C4-2B (cell line): Measurements from ENCODE around the gene C1QL4.

Experiments
- CTCF ChIP-seq: fragments of 450-650 bp; conservative IDR thresholded peaks from 2 replicates; pipeline ENCODE4 v1.5.1; 2017; ENCODE audit warnings: mild to moderate bottlenecking
- ZFX ChIP-seq: fragments of 450-650 bp; IDR thresholded peaks from 2 replicates; pipeline ENCODE4 v1.6.1; 2017

GRCh38 chr12:49330631-49331379 lies 6.2 kb downstream of the C1QL4 start:
- no peak for TF ChIP-seq CTCF
- TF ChIP-seq ZFX: no peak
